HG03108 (cell line): ENCODE results near the gene PYDC2.
"Not testable (repeated sequence)": the region's sequence is repeated elsewhere in the genome, so short reads cannot be mapped to it uniquely, and the experiment has no call there.

Experiments used
- ATAC-seq: cut with Tn5 transposase; IDR thresholded peaks from one replicate; pipeline ENCODE4 v1.9.1; 2021; ENCODE audit warnings: moderate library complexity; ENCODE audit not compliant: unreplicated experiment

Gene PYDC2

DNA sequence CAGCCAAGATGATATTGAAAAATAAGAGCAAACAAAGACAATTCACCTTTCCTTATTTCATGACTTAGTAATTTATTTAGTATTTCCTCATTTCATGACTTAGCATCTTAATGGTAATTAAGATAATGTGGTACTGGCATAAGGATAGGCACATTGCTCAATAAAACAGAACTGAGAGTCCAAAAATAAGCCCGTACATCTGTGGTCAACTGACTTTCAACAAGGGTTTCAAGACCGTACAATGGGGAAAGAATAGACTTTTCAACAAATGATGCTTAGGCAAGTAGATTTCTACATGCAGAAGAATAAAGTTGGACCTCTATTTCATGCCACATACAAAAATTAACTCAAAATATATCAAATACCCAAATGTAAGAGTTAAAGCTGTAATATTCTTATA, 603 bp upstream of the PYDC2 start:
- ATAC-seq: no peak

DNA sequence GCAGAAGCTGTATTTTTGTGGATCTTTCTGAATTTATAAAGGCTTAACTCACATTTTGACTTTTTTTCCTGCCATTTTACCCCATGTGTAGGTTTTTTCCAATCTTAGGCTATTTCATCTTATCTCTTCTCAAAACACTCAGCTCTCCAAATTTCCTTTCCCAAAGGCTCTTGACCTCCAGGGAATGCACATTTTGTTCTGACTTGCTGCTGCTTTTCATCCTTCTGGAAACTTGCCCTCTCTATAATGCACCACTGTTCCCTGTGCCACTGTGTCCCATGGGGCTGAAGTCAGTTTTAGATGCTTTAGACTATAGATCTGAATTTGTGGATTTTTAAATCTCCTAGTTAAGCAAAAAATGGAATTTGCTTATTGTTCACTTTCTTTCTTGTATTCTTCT, 9.1 kb downstream of the PYDC2 start:
- ATAC-seq: no peak

DNA sequence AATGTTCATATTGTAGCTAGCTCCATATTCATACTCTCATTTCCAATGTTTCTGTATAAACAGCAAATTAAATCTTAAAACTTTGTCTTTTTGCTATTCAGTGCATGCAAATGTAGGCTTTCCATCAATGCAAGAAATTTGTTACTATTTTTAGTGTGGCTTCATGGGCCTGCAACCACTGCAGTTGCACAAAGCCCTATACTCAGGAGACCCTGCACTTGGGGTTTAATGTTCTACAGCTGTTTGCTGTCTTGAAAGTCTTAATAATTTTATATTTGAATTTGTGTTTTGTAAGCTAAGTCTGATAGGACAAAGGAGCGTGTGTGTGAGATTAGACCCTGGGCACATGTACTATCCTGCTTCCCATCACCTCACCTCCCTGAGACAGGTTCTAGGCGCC, 9.6 kb downstream of the PYDC2 start:
- ATAC-seq: no peak

DNA sequence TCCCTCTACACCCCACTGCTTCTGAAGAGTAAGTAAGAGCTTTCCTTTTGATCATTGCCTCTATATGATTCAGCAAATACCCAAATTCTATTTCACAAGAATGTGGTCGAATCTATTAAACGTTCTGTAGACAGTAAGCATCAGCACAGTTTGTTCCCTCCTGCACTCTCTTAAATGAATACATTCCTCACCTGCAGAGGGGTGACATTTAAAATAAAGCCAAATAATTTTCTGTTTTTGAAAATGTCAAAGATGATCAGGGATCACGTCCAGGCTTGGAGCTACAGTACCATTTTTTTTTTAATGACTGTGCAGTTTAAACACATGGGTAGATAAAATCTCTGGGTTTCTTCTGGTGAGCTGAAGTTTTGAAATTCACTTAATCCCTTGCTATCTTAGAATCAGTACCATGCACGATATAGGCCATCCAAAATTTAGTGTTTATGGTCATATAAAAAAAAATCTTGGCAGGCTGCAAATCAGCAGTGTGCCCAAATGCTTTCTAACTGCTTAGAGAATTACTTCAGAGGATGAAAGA, 12.8 kb downstream of the PYDC2 start:
- ATAC-seq: no peak

DNA sequence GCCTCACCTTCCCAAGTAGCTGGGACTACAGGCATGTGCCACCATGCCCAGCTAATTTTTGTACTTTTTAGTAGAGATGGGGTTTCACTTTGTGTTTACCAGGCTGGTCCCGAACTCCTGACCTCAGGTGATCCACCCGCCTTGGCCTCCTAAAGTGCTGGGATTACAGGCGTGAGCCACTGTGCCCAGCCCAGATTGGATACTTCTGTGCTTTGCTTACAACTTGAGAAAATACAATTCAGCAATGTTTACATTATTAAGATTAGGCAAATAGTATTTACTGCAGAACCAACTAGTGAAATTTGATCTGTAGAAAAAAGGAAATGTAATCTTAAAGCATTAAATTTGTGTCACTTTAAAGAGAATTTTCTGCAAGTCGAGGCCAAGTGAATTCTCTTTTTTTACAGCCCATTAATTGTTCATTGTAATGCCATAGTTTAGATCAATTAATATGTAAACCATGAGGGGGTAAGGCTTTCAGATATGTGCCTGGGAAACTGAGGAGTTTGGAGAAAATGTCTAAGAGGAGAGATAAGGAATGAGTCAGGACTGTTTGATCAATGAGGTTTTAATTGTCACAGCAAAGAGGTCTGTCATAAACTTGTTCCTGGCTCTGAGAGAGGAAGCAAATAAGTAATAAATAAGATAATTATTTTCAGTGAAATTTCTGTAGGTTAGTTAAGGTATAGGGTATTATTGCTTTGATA, 15.3 kb downstream of the PYDC2 start:
- no peak for ATAC-seq

DNA sequence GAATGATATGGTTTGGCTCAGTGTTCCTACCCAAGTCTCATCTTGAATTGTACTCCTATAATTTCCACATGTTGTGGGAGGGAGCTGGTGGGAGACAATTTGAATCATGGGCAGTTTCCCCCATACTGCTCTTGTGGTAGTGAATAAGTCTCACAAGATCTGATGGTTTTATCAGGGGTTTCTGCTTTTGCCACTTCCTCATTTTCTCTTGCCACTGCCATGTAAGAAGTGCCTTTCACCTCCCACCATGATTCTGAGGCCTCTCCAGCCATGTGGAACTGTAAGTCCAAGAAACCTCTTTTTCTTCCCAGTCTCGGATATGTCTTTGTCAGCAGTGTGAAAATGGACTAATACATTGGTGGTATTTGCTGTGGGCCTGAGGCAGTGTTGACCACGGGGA, 23.0 kb downstream of the PYDC2 start:
- ATAC-seq: not testable (repeated sequence)

DNA sequence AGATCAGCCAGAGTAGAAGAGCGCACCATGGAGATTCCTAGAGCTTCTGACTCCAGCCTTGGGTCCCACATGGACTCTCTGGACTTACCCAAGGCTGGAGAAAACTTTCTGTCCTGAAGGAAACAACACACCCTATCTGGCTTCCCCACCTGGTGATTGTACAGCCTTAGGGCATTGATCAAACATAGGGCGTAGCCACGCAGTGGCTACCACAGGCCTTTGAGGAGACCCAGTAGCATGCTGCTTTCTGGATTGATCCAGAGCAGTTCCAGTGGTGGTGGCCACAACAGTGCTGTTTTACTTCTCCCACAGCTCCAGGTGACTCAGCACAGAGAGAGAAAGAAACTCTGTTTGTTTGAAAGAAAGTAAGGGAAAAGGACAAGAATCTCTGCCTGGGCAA, 23.5 kb downstream of the PYDC2 start:
- no peak for ATAC-seq

DNA sequence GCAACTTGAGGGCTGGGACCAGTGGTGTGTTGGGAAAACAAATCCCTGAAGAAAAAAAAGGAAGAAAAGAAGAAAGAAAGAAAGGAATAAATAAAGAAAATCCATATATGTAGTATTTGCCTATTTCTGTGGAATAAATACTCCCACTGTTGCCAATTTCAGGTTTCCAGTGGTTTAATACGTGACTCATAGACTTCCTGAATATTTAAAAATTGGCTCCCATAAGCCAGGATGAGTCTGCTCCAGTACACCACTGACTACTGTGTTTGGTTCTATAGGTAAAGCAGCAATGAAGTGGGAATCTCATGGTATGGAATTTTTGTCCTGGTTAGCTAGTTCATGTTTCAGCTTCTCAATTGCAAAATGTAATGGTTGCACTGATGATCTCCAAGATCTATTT, 31.6 kb downstream of the PYDC2 start:
- no peak for ATAC-seq

DNA sequence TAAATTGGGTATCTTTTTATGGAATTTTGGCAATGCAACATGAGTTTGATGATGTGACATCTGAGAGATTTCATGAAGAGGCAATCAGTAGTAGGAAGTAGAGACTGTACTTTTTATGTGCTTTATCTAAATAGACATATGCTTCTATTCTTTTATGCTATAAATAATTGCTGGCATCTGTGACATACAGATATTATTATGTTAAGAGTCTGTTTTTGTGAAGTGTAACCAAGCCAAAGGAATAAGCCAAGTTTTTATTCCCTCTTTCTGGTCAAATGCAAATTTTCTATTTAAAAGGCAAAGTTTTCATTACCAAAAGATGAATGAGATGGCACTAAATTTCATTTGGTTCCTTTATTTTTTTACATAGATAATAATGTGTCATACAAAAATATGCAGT, 32.4 kb downstream of the PYDC2 start:
- no peak for ATAC-seq

DNA sequence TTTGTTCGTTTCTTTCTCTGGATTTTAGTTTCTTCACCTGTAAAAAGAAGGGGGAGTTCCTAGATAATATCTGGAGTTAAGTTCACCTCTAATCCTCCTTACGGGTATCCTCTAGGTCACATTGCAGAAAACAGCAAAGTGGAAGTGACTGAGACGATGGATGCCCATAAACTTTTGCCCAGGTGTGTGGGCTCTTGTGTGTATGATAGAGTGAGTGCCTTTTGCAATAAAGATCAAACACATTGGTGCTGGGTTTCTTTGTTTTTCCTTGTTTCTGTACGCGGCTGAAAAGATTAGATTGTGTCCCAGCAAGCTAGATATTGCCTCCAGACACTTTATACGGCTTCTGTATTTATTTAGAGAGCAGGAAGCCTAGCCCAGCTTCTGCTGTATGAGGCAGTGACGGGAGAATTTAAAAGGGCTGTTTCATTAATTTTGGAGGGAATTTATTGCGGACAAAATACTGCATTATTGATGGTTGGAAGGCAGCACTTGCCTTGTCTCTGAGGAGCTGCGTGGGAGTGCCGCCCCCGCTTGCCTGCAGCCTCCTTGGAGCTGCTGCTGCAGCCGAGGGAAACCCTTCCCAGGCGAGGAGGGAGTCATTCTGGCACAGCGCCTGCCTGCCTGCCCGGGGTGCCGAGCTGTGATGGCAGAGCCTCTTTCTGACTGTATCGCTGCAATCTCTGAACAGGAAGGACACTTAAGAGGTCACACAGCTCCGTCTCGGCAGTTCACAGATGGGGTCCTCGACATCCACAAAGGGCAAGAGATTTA, 38.5 kb downstream of the PYDC2 start:
- no peak for ATAC-seq

DNA sequence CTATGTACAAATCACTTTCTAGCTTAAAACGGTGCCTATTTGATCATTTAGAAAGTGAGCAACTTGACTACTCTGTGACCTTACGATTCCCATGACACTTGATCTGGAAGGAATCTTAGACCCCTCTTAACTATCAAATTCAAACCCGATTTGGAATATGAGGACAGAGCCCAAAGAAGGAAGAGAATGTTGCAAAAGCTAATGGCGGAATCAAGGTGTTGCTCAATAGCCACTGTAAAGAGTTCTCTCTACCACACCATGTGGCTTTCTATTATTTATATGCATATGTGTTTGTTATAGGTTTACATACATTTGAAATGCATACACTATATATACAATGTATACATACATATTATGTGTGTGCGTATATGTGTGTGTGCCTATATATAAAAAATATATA, 39.9 kb downstream of the PYDC2 start:
- no peak for ATAC-seq

DNA sequence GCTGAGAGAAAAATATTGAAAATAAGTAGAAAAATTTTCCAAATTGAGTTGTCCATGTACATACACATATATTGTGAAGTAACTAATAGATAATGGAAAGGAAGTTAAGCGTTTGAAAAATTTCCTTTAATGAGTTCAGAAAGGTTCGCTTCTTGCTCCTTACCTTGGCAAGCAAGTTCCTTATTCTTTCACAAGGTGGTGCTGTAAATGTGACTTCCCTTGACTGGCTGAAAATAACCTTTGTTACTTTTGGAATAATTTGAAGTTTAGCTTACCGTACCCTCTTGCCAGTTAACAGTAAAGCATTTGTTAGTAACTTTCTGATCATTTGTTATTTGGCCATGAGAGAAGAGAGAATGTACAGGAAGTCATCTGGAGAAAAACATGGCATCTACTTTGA, 41.6 kb downstream of the PYDC2 start:
- ATAC-seq: no peak

DNA sequence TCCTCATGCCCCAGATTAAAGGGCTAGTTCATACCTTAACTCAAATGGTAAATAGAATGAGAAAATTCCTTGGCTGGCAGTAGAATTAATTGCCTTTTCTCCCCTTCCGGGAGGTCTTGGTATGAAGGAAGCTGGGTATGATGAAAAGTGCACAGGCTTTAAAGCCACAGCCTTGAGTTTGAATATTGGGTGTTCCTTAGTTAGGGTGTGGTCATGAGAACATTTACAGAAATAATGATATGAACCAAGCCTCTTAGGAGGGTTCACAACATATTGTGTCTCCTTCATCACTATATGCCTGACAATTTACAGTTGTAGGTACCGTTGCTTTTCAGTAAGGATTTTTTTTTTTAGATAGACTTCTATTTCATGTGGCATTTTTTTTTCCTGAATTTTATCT, 48.1 kb downstream of the PYDC2 start:
- ATAC-seq: no peak
